GM11168 (cell line): Measurements from ENCODE around the gene HAUS3.

Experiments used
- in situ Hi-C: fragments of 300-500 bp; cut with MboI; formaldehyde crosslinking; loops from one replicate; pipeline ENCODE4 v1.12.0; 2022; ENCODE audit warnings: low sequenced_read_pairs; ENCODE audit not compliant: unreplicated experiment

HAUS3 gene

GRCh38 chr4:2241410-2242353 lies at the start of gene HAUS3, which contains the start of gene POLN:
Gene HAUS3 (minus strand): TSS chr4:2242121. CDS start chr4:2240946, 1,175 bp downstream.
Gene POLN (minus strand): TSS chr4:2242121. CDS start chr4:2229231, 12,890 bp downstream.
- in situ Hi-C loops, result no loop called here

- in situ Hi-C loops, result no loop called here
Observed at GRCh38 chr4:2290974-2291704, 49.2 kb upstream of the HAUS3 start.

GRCh38 chr4:2290488-2290887 lies 48.6 kb upstream of the HAUS3 start:
- in situ Hi-C loops, result no loop called here

GRCh38 chr4:2289955-2290333 lies 48.0 kb upstream of the HAUS3 start:
- in situ Hi-C loops, result no loop called here

GRCh38 chr4:2289311-2289954 lies 47.5 kb upstream of the HAUS3 start:
- in situ Hi-C loops, result no loop called here

GRCh38 chr4:2288051-2288541 lies 46.2 kb upstream of the HAUS3 start:
- in situ Hi-C loops, result no loop called here

GRCh38 chr4:2287594-2287915 lies 45.6 kb upstream of the HAUS3 start:
- in situ Hi-C loops, result no loop called here

GRCh38 chr4:2286904-2287593 lies 45.1 kb upstream of the HAUS3 start:
- in situ Hi-C loops, result no loop called here

GRCh38 chr4:2285613-2286381 lies 43.9 kb upstream of the HAUS3 start:
- in situ Hi-C loops, result no loop called here

- in situ Hi-C loops, result no loop called here
Observed at GRCh38 chr4:2284934-2285612, 43.2 kb upstream of the HAUS3 start.

GRCh38 chr4:2284161-2284933 lies 42.4 kb upstream of the HAUS3 start:
- in situ Hi-C loops, result no loop called here

GRCh38 chr4:2283199-2283711 lies 41.3 kb upstream of the HAUS3 start:
- in situ Hi-C loops, result no loop called here

- in situ Hi-C loops, result no loop called here
Observed at GRCh38 chr4:2281575-2282343, 39.8 kb upstream of the HAUS3 start.

GRCh38 chr4:2280531-2281300 lies 38.8 kb upstream of the HAUS3 start:
- in situ Hi-C loops, result no loop called here

GRCh38 chr4:2277956-2278355 lies 36.0 kb upstream of the HAUS3 start:
- in situ Hi-C loops, result no loop called here

- in situ Hi-C loops, result no loop called here
Observed at GRCh38 chr4:2276581-2277325, 34.8 kb upstream of the HAUS3 start.
